ENCODE data around the gene AGFG1.

GRCh38 chr2:227515742-227516141, 43.8 kb downstream of the AGFG1 start:
- no peak for TF ChIP-seq ZFP30 (CRISPR knock-in tag; IDR thresholded peaks at IDR 0.05)
- no peak for TF ChIP-seq CSDC2 (CRISPR knock-in tag; IDR thresholded peaks at IDR 0.05)
- no peak for TF ChIP-seq ZNF70 (CRISPR knock-in tag; IDR thresholded peaks at IDR 0.05)
- TF ChIP-seq ZNF8 (CRISPR knock-in tag; IDR thresholded peaks at IDR 0.05): no peak
- TF ChIP-seq POU6F1 (CRISPR knock-in tag; IDR thresholded peaks at IDR 0.05; ENCODE audit: borderline replicate concordance, low read depth): no peak
- TF ChIP-seq CREB5 (CRISPR knock-in tag; IDR thresholded peaks at IDR 0.05; ENCODE audit: low read depth): no peak
- TF ChIP-seq SNAI2 (CRISPR knock-in tag; IDR thresholded peaks at IDR 0.05): no peak
- no peak for TF ChIP-seq RARB (CRISPR knock-in tag; IDR thresholded peaks at IDR 0.05)
- TF ChIP-seq ZFP3 (CRISPR knock-in tag; IDR thresholded peaks at IDR 0.05): no peak
- TF ChIP-seq OSR1 (CRISPR knock-in tag; IDR thresholded peaks at IDR 0.05): no peak
